Renal cortical epithelial cell (primary cell): Measurements from ENCODE around the gene ABLIM1. TPM values are rescaled to one million over a fixed set of nuclear protein-coding genes. Genes with fewer than 3 reads are reported as not detected.

Source experiments
- DNase-seq: peaks from one replicate; pipeline ENCODE4 v3.0.0-alpha.2; 2011; ENCODE audit warnings: low read depth
- total RNA-seq: library from RNA; depleted of rRNA; stranded (reverse); fragments of >200 nt; gene quantifications from 2 replicates; pipeline ENCODE4 v1.2.3, GENCODE V29; 2014

The ABLIM1 gene
- total RNA-seq, 1 donor from 2014 or later, result 77.4 TPM

GRCh38 chr10:114680543-114681117 lies 22.6 kb upstream of the ABLIM1 start:
- no peak for DNase-seq

GRCh38 chr10:114679552-114679951 lies 21.5 kb upstream of the ABLIM1 start:
- DNase-seq, result peak; percentile 52

GRCh38 chr10:114678820-114679219 lies 20.7 kb upstream of the ABLIM1 start:
- peak; percentile 13 for DNase-seq

GRCh38 chr10:114678336-114678735 lies 20.3 kb upstream of the ABLIM1 start:
- DNase-seq, result no peak

- peak; percentile 25 for DNase-seq
These were observed 16.3 kb upstream of the ABLIM1 start for GRCh38 chr10:114674346-114674745.

- DNase-seq, result no peak
These were observed 11.6 kb upstream of the ABLIM1 start for GRCh38 chr10:114669648-114670047.

- no peak for DNase-seq
These were observed 10.5 kb upstream of the ABLIM1 start for GRCh38 chr10:114668375-114669080.

GRCh38 chr10:114665873-114666272 lies 7.8 kb upstream of the ABLIM1 start:
- no peak for DNase-seq

GRCh38 chr10:114665406-114665805 lies 7.3 kb upstream of the ABLIM1 start:
- peak; percentile 73 for DNase-seq

GRCh38 chr10:114664127-114664526 lies 6.1 kb upstream of the ABLIM1 start:
- no peak for DNase-seq

- DNase-seq, result peak; percentile 49
These were observed 5.6 kb upstream of the ABLIM1 start for GRCh38 chr10:114663626-114664025.

GRCh38 chr10:114662646-114663217 lies 4.7 kb upstream of the ABLIM1 start:
- no peak for DNase-seq

- no peak for DNase-seq
These were observed 3.3 kb upstream of the ABLIM1 start for GRCh38 chr10:114661212-114661880.

- DNase-seq, result no peak
These were observed 2.4 kb downstream of the ABLIM1 start for GRCh38 chr10:114655671-114656070.

- DNase-seq, result no peak
These were observed 3.1 kb downstream of the ABLIM1 start for GRCh38 chr10:114654822-114655575.

GRCh38 chr10:114653926-114654325 lies 4.1 kb downstream of the ABLIM1 start:
- no peak for DNase-seq

- no peak for DNase-seq
These were observed 5.4 kb downstream of the ABLIM1 start for GRCh38 chr10:114652402-114653368.

- no peak for DNase-seq
These were observed 7.2 kb downstream of the ABLIM1 start for GRCh38 chr10:114650831-114651230.

- DNase-seq, result peak; percentile 89
These were observed 7.8 kb downstream of the ABLIM1 start for GRCh38 chr10:114650266-114650665.

GRCh38 chr10:114649217-114649903 lies 8.7 kb downstream of the ABLIM1 start:
- DNase-seq, result no peak
